ENCODE measurements around the gene MCHR1. TPM values are rescaled to one million over a fixed set of nuclear protein-coding genes. Genes with fewer than 3 reads are reported as not detected.

MCHR1 gene
- total and polyA plus RNA-seq, 4 donors, result 0.23 to 2.4 (median 1.1) TPM

DNA sequence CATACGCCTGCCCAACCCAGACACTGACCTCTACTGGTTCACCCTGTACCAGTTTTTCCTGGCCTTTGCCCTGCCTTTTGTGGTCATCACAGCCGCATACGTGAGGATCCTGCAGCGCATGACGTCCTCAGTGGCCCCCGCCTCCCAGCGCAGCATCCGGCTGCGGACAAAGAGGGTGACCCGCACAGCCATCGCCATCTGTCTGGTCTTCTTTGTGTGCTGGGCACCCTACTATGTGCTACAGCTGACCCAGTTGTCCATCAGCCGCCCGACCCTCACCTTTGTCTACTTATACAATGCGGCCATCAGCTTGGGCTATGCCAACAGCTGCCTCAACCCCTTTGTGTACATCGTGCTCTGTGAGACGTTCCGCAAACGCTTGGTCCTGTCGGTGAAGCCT is 2.2 kb downstream of the MCHR1 start (continued):
- TF ChIP-seq, protein P1, sequence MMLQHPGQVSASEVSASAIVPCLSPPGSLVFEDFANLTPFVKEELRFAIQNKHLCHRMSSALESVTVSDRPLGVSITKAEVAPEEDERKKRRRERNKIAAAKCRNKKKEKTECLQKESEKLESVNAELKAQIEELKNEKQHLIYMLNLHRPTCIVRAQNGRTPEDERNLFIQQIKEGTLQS (IDR thresholded peaks at IDR 0.05), result no peak
- TF ChIP-seq FOXA2 (IDR thresholded peaks at IDR 0.05) (no peak), FOXA1 (IDR thresholded peaks at IDR 0.05) (no peak), ZBTB33 (IDR thresholded peaks at IDR 0.05) (no peak), RXRA (IDR thresholded peaks at IDR 0.05) (no peak), TAF1 (conservative IDR thresholded peaks at IDR 0.05) (no peak)

DNA sequence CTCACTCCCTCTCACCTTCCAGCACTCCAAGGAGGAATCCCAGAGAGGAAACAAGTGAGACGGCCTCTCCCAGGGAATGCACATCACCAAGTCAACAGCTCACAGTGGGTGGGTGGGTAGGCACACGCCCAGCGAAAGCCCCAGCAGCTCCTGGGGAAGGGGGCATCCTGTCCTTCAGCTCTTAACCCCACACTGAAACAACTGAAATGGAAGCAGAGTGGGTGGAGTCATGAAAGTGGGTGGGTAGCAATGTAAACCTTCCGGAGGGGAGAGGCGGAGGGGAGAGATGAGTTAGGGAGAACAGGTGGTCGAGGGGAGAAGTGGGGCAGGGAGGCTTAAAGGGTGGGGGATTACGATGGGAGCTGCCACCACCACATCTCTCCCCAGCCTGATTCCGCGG is 5.4 kb downstream of the MCHR1 start:
- DNase-seq (ENCODE audit: low spot score), result no peak
- no peaks in the 10 kb centered on the region for H3K9me3 ChIP-seq (ENCODE audit: control insufficient read depth in 4 of 4, low read length in 3 of 4)
- H3K36me3 ChIP-seq (ENCODE audit: control insufficient read depth in 4 of 4, insufficient read depth in 3 of 4, low read depth in 1 of 4, low read length in 3 of 4), result no peaks in the 10 kb centered on the region
- peaks cover 6 to 24% (median 18%) of the 10 kb centered on the region in 4 donors for H3K4me1 ChIP-seq (ENCODE audit: control insufficient read depth in 4 of 4, insufficient read depth in 4 of 4, low read length in 3 of 4)
- no peak overlapping the region for H3K9ac ChIP-seq (ENCODE audit: low read depth in 1 of 2, low read length in 2 of 2)
- H3K4me3 ChIP-seq (ENCODE audit: low read depth in 1 of 3, low read length in 3 of 3), result no peak overlapping the region
- WGBS, result 67% methylated on average over 9 of the region's 9 CpGs
- no peak overlapping the region for H3K27ac ChIP-seq (ENCODE audit: low read depth in 1 of 2, low read length in 2 of 2)
- no peak for TF ChIP-seq GABPA (IDR thresholded peaks at IDR 0.05 in 1 of 2, conservative IDR thresholded peaks at IDR 0.05 in 1 of 2)
- TF ChIP-seq, protein P1 (IDR thresholded peaks at IDR 0.05), result no peak
- no peak for TF ChIP-seq SP1 (IDR thresholded peaks at IDR 0.05)
- no peak for TF ChIP-seq FOXA1 (IDR thresholded peaks at IDR 0.05)
- TF ChIP-seq YY1 (IDR thresholded peaks at IDR 0.05), result no peak
- no peak for TF ChIP-seq FOXA2 (IDR thresholded peaks at IDR 0.05)
- H3K27me3 ChIP-seq (ENCODE audit: control insufficient read depth in 4 of 4, insufficient read depth in 4 of 4, low read length in 3 of 4), result no peaks in the 10 kb centered on the region

GRCh38 chr22:40685406-40685805 is 6.1 kb downstream of the MCHR1 start:
- DNase-seq (ENCODE audit: low spot score), result no peak

GRCh38 chr22:40687706-40688105 is 8.4 kb downstream of the MCHR1 start:
- no peak overlapping the region for H3K27ac ChIP-seq (ENCODE audit: low read depth in 1 of 2, low read length in 2 of 2)
- no peaks in the 10 kb centered on the region for H3K36me3 ChIP-seq (ENCODE audit: control insufficient read depth in 4 of 4, insufficient read depth in 3 of 4, low read depth in 1 of 4, low read length in 3 of 4)
- no peak overlapping the region for H3K9ac ChIP-seq (ENCODE audit: low read depth in 1 of 2, low read length in 2 of 2)
- 81% methylated on average over 2 of the region's 2 CpGs for WGBS
- peaks cover 0 to 2% (median under 1%) of the 10 kb centered on the region in 4 donors for H3K4me1 ChIP-seq (ENCODE audit: control insufficient read depth in 4 of 4, insufficient read depth in 4 of 4, low read length in 3 of 4)
- no peak overlapping the region for H3K4me3 ChIP-seq (ENCODE audit: low read depth in 1 of 3, low read length in 3 of 3)
- no peaks in the 10 kb centered on the region for H3K9me3 ChIP-seq (ENCODE audit: control insufficient read depth in 4 of 4, low read length in 3 of 4)
- DNase-seq (ENCODE audit: low spot score), result no peak
- no peaks in the 10 kb centered on the region for H3K27me3 ChIP-seq (ENCODE audit: control insufficient read depth in 4 of 4, insufficient read depth in 4 of 4, low read length in 3 of 4)
- TF ChIP-seq, protein P2, sequence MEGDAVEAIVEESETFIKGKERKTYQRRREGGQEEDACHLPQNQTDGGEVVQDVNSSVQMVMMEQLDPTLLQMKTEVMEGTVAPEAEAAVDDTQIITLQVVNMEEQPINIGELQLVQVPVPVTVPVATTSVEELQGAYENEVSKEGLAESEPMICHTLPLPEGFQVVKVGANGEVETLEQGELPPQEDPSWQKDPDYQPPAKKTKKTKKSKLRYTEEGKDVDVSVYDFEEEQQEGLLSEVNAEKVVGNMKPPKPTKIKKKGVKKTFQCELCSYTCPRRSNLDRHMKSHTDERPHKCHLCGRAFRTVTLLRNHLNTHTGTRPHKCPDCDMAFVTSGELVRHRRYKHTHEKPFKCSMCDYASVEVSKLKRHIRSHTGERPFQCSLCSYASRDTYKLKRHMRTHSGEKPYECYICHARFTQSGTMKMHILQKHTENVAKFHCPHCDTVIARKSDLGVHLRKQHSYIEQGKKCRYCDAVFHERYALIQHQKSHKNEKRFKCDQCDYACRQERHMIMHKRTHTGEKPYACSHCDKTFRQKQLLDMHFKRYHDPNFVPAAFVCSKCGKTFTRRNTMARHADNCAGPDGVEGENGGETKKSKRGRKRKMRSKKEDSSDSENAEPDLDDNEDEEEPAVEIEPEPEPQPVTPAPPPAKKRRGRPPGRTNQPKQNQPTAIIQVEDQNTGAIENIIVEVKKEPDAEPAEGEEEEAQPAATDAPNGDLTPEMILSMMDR (IDR thresholded peaks at IDR 0.05; ENCODE audit: low read depth, low read length, missing input control), result no peak
- TF ChIP-seq, protein P1 (IDR thresholded peaks at IDR 0.05), result no peak
- TF ChIP-seq ZBTB33 (IDR thresholded peaks at IDR 0.05) (no peak), YY1 (IDR thresholded peaks at IDR 0.05) (no peak), JUND (IDR thresholded peaks at IDR 0.05) (no peak), HNF4A (conservative IDR thresholded peaks at IDR 0.05) (no peak), NR2F2 (IDR thresholded peaks at IDR 0.05) (no peak), EGR1 (IDR thresholded peaks at IDR 0.05; ENCODE audit: low read depth in 2 of 2) (no peak), MAX (IDR thresholded peaks at IDR 0.05) (no peak), FOXA2 (IDR thresholded peaks at IDR 0.05) (no peak), TAF1 (conservative IDR thresholded peaks at IDR 0.05) (no peak)

More at GRCh38 chr22:40685406-40685805, 6.1 kb downstream of the MCHR1 start:
- Histone ChIP-seq H3K4me1 (ENCODE audit: control insufficient read depth in 4 of 4, insufficient read depth in 4 of 4, low read length in 3 of 4) (peaks cover 6 to 17% (median 12%) of the 10 kb centered on the region in 4 donors), H3K4me3 (ENCODE audit: low read depth in 1 of 3, low read length in 3 of 3) (no peak overlapping the region), H3K9me3 (ENCODE audit: control insufficient read depth in 4 of 4, low read length in 3 of 4) (no peaks in the 10 kb centered on the region), H3K27ac (ENCODE audit: low read depth in 1 of 2, low read length in 2 of 2) (no peak overlapping the region), H3K27me3 (ENCODE audit: control insufficient read depth in 4 of 4, insufficient read depth in 4 of 4, low read length in 3 of 4) (no peaks in the 10 kb centered on the region), H3K36me3 (ENCODE audit: control insufficient read depth in 4 of 4, insufficient read depth in 3 of 4, low read depth in 1 of 4, low read length in 3 of 4) (no peaks in the 10 kb centered on the region), H3K9ac (ENCODE audit: low read depth in 1 of 2, low read length in 2 of 2) (no peak overlapping the region)
- WGBS, result 89% methylated on average over 3 of the region's 3 CpGs
- TF ChIP-seq FOXA2 (IDR thresholded peaks at IDR 0.05) (no peak), NR2F2 (IDR thresholded peaks at IDR 0.05) (no peak)
